HepG2 (cell line): ENCODE data around the gene PLXNB2. TPM values are rescaled to one million over a fixed set of nuclear protein-coding genes. Genes with fewer than 3 reads are reported as not detected.

ENCODE experiments used
- DMAP1 ChIP-seq: IDR thresholded peaks from 2 replicates; pipeline ENCODE4 v1.6.1; 2016
- E2F2 ChIP-seq: sonication (generic); formaldehyde crosslinking; IDR thresholded peaks from 2 replicates; pipeline ENCODE4 v1.4.0; 2020; ENCODE audit warnings: missing genetic modification reagents, borderline replicate concordance
- GABPB1 ChIP-seq: IDR thresholded peaks from 2 replicates; pipeline ENCODE4 v1.6.1; 2016; ENCODE audit warnings: mild to moderate bottlenecking, missing genetic modification reagents, moderate library complexity, missing compliant biosample characterization
- HDAC2 ChIP-seq: sonication (generic); formaldehyde crosslinking; IDR thresholded peaks from 2 replicates; pipeline ENCODE4 v1.4.0; 2020; ENCODE audit warnings: missing genetic modification reagents
- HINFP ChIP-seq: sonication (generic); formaldehyde crosslinking; IDR thresholded peaks from 2 replicates; pipeline ENCODE4 v1.4.0; 2020; ENCODE audit warnings: low read depth, mild to moderate bottlenecking, missing genetic modification reagents
- HNRNPK ChIP-seq: fragments of 200-400 bp; formaldehyde crosslinking; IDR thresholded peaks from 2 replicates; pipeline ENCODE4 v1.6.1; 2018; ENCODE audit warnings: low read length, low read depth, moderate library complexity, mild to moderate bottlenecking; ENCODE audit not compliant: poor library complexity, severe bottlenecking
- IKZF5 ChIP-seq: IDR thresholded peaks from 2 replicates; pipeline ENCODE4 v1.6.1; 2018; ENCODE audit warnings: missing genetic modification reagents, mild to moderate bottlenecking, missing compliant biosample characterization
- IRF9 ChIP-seq: sonication (generic); formaldehyde crosslinking; IDR thresholded peaks from 2 replicates; pipeline ENCODE4 v1.8.0; 2022; ENCODE audit warnings: missing genetic modification reagents, mild to moderate bottlenecking, borderline replicate concordance
- JARID2 ChIP-seq: sonication (generic); formaldehyde crosslinking; IDR thresholded peaks from 2 replicates; pipeline ENCODE4 v1.8.1; 2023; ENCODE audit warnings: missing genetic modification reagents, inconsistent platforms; ENCODE audit not compliant: insufficient replicate concordance
- NFKBIZ ChIP-seq: IDR thresholded peaks from 2 replicates; pipeline ENCODE4 v1.6.1; 2018; ENCODE audit warnings: missing genetic modification reagents, missing compliant biosample characterization
- PCBP1 ChIP-seq: fragments of 200-400 bp; formaldehyde crosslinking; IDR thresholded peaks from 2 replicates; pipeline ENCODE4 v1.6.1; 2017; ENCODE audit warnings: mild to moderate bottlenecking, low read depth, low read length, borderline replicate concordance
- PTBP1 ChIP-seq: fragments of 200-400 bp; formaldehyde crosslinking; IDR thresholded peaks from 2 replicates; pipeline ENCODE4 v1.6.1; 2018; ENCODE audit warnings: low read length, low read depth; ENCODE audit not compliant: poor library complexity, severe bottlenecking
- SP2 ChIP-seq: sonication (generic); formaldehyde crosslinking; IDR thresholded peaks from 2 replicates; pipeline ENCODE4 v1.5.1; 2020; ENCODE audit warnings: mild to moderate bottlenecking, missing genetic modification reagents
- TARDBP ChIP-seq: sonication (generic); formaldehyde crosslinking; IDR thresholded peaks from 2 replicates; pipeline ENCODE4 v1.8.0; 2022; ENCODE audit warnings: mild to moderate bottlenecking, missing genetic modification reagents
- THAP8 ChIP-seq: sonication (generic); formaldehyde crosslinking; IDR thresholded peaks from 2 replicates; pipeline ENCODE4 v1.5.1; 2020; ENCODE audit warnings: missing genetic modification reagents, mild to moderate bottlenecking, borderline replicate concordance
- TSC22D2 ChIP-seq: sonication (generic); formaldehyde crosslinking; IDR thresholded peaks from 2 replicates; pipeline ENCODE4 v1.5.1; 2020; ENCODE audit warnings: missing genetic modification reagents, mild to moderate bottlenecking, borderline replicate concordance
- WIZ ChIP-seq: sonication (generic); formaldehyde crosslinking; IDR thresholded peaks from 2 replicates; pipeline ENCODE4 v1.5.1; 2020; ENCODE audit warnings: mild to moderate bottlenecking, missing genetic modification reagents
- ZBTB38 ChIP-seq: sonication (generic); formaldehyde crosslinking; IDR thresholded peaks from 2 replicates; pipeline ENCODE4 v1.5.1; 2020; ENCODE audit warnings: mild to moderate bottlenecking, missing genetic modification reagents
- ZBTB7B ChIP-seq: sonication (generic); formaldehyde crosslinking; IDR thresholded peaks from 2 replicates; pipeline ENCODE4 v1.4.0; 2020; ENCODE audit warnings: missing genetic modification reagents
- ZNF124 ChIP-seq: sonication (generic); formaldehyde crosslinking; IDR thresholded peaks from 2 replicates; pipeline ENCODE4 v1.4.0; 2020; ENCODE audit warnings: missing genetic modification reagents
- ZNF460 ChIP-seq: sonication (generic); formaldehyde crosslinking; IDR thresholded peaks from 2 replicates; pipeline ENCODE4 v1.5.1; 2020; ENCODE audit warnings: missing genetic modification reagents, mild to moderate bottlenecking, borderline replicate concordance
- ZNF589 ChIP-seq: sonication (generic); formaldehyde crosslinking; conservative IDR thresholded peaks from 2 replicates; pipeline ENCODE4 v1.8.0; 2022; ENCODE audit warnings: mild to moderate bottlenecking, moderate library complexity, missing genetic modification reagents
- ZNF772 ChIP-seq: sonication (generic); formaldehyde crosslinking; IDR thresholded peaks from 2 replicates; pipeline ENCODE4 v1.5.0; 2020; ENCODE audit warnings: mild to moderate bottlenecking, missing genetic modification reagents
- ZNF773 ChIP-seq: sonication (generic); formaldehyde crosslinking; IDR thresholded peaks from 2 replicates; pipeline ENCODE4 v1.4.0; 2020; ENCODE audit warnings: missing genetic modification reagents, borderline replicate concordance
- ZSCAN12 ChIP-seq: sonication (generic); formaldehyde crosslinking; IDR thresholded peaks from 2 replicates; pipeline ENCODE4 v1.9.0; 2021; ENCODE audit warnings: mild to moderate bottlenecking, missing genetic modification reagents
- polyA plus RNA-seq, 8 experiments: library from polyadenylated mRNA; depleted of rRNA in 3 of 8; stranded (reverse) in 7 of 8; unstranded in 1 of 8; fragments of >200 nt; fragmentation: Illumina TruSeq in 4 of 8; extraction: Trizol in 4 of 8; gene quantifications; 2 replicates each; pipeline versions ENCODE4 v1.2.1 to v1.2.3, GENCODE V29; 2011 to 2016; ENCODE audit warnings: low read depth in 4 of 8, missing spikeins in 1 of 8, mixed read lengths in 1 of 8; ENCODE audit not compliant: insufficient read depth in 1 of 8
- total RNA-seq, 5 experiments: library from RNA; depleted of rRNA; stranded (reverse); fragments of >200 nt; fragmentation: Illumina TruSeq; extraction: Trizol; gene quantifications; 2 replicates each; pipeline ENCODE4 v1.2.3, GENCODE V29; 2016; ENCODE audit warnings: low read depth in 1 of 5

PLXNB2 gene
- total and polyA plus RNA-seq, 2 of the 13 experiments (the other 11 are each of a cell fraction or from before 2014, with no cell fraction given), result 32.6 to 68.9 TPM

GRCh38 chr22:50305923-50306566 is 1.4 kb downstream of the PLXNB2 start (continued):
- no peak for TF ChIP-seq E2F2 (CRISPR knock-in tag)
- TF ChIP-seq ZNF773 (CRISPR knock-in tag), result no peak
- no peak for TF ChIP-seq ZBTB38
- no peak for TF ChIP-seq ZNF124 (CRISPR knock-in tag)
- no peak for TF ChIP-seq SP2 (CRISPR knock-in tag)
- no peak for TF ChIP-seq JARID2 (CRISPR knock-in tag)
- TF ChIP-seq GABPB1 (CRISPR knock-in tag), result peak; percentile 80
- no peak for TF ChIP-seq ZSCAN12 (CRISPR knock-in tag)
- TF ChIP-seq PTBP1, result no peak
- no peak for TF ChIP-seq ZNF460
- no peak for TF ChIP-seq IRF9 (CRISPR knock-in tag)
- no peak for TF ChIP-seq TARDBP (CRISPR knock-in tag)
- TF ChIP-seq HINFP (CRISPR knock-in tag), result no peak
- TF ChIP-seq ZBTB7B (CRISPR knock-in tag), result peak; percentile 68; the same call in 1 of the 2 replicates
- TF ChIP-seq ZNF772 (CRISPR knock-in tag), result no peak
- no peak for TF ChIP-seq TSC22D2 (CRISPR knock-in tag)
- peak; percentile 23; the same call in 1 of the 2 replicates for TF ChIP-seq DMAP1 (CRISPR knock-in tag)
- TF ChIP-seq THAP8 (CRISPR knock-in tag), result no peak
- no peak for TF ChIP-seq WIZ
- no peak for TF ChIP-seq PCBP1
- no peak for TF ChIP-seq NFKBIZ (CRISPR knock-in tag)
- TF ChIP-seq HDAC2 (CRISPR knock-in tag), result no peak; the same call in 1 of the 2 replicates
- no peak for TF ChIP-seq ZNF589
- TF ChIP-seq HNRNPK, result no peak
- peak; percentile 42; the same call in 1 of the 2 replicates for TF ChIP-seq IKZF5 (CRISPR knock-in tag)
